ENCODE data around the gene KLF15. TPM values are rescaled to one million over a fixed set of nuclear protein-coding genes. Genes with fewer than 3 reads are reported as not detected.

KLF15 gene
- total RNA-seq, 1 donor from 2014 or later, result 33.0 TPM

DNA sequence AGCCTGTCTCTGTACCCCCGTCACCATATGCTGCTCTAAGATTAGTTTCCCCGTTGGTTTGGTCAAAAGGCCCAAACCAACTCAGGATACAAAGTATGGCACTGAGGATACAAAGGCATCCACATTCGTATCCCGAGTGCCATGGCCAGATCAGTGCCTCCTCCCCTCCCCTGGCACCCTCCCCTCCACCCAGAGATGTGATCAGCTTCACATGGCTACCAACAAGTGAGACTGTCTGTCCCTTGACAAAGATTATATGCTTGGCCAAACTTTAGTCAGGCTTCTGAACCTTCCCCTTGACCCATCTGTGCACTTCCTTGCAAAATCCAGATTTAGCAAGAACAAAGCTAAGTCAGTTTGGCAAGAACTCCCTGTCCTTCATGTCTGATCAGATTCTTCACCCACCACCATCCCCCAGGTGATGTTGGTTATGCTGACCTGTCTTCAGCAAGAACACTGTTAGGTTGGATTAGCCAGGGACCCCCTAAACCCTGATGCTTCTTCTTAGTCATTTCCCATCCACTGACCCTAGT lies 61.7 kb downstream of the KLF15 start:
- intact Hi-C loops (cut with DNase I), result no loop called here
- DNase-seq (ENCODE audit: missing footprints) (no peak), ATAC-seq (no peak)

- ATAC-seq (peak; percentile 8), DNase-seq (ENCODE audit: missing footprints) (no peak)
- intact Hi-C loops (cut with DNase I), result loop anchor here (5.0 kb wide), 1 partner anchor 63 kb away; the partner anchor contains the start of gene KLF15
These were observed 62.9 kb downstream of the KLF15 start for GRCh38 chr3:126294211-126294808.

DNA sequence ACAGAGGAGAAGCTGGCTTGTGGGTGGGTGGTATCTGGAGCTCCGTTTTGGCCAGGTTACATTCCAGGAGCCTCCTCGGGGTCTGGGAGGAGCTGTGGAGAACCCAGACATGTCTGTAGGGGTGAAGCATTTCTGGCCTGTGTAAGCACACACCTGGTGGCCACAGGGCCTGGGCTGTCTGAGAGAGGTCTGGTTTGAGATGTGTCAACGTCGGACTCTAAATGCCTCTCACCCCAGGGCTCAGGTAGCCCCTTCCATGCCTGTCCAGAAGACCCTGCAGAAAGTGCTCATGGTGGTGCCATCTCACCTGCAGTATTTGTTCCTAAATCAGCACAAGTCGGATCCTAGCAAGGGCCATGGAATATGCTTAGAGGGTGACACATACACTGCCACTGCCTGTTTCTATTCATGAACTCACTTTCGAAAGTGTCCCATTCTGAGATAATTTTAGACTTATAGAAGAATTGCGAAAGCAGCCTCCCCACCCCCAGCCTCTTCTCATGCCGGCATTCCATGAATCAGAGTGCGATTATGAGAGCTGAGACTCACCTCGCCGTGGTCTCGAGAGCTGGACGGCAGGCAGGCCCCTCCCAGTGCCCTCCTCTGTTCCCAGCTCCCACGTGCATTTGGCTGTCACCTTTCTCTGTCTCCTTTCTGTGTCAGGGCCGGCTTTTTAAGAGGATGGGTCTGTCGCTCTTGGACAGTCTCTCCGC lies 63.7 kb downstream of the KLF15 start:
- intact Hi-C loops (cut with DNase I), result loop anchor here (5.0 kb wide), 1 partner anchor 64 kb away; the partner anchor contains the start of gene KLF15
- DNase-seq (ENCODE audit: missing footprints), result peak; percentile 73
- peak; percentile 85 for ATAC-seq

Other genes starting within 250 kb of the KLF15 start
- gene ALDH1L1, start 176.8 kb downstream of the KLF15 start, total RNA-seq, result 23.1 TPM
- gene CFAP100, start 37.5 kb upstream of the KLF15 start, total RNA-seq, result not detected
- 15.9 TPM for gene ZXDC, start 118.5 kb upstream of the KLF15 start, total RNA-seq
- gene UROC1, start 160.4 kb upstream of the KLF15 start, total RNA-seq, result not detected
- 0.60 TPM for gene CHST13, start 166.7 kb upstream of the KLF15 start, total RNA-seq
- not detected for gene C3orf22, start 201.5 kb upstream of the KLF15 start, total RNA-seq

All from Right ventricle myocardium inferior (tissue), 1 donor.